Measurements from ENCODE around the gene CHD8. TPM values are rescaled to one million over a fixed set of nuclear protein-coding genes. Genes with fewer than 3 reads are reported as not detected.
"Not testable (repeated sequence)": the region's sequence is repeated elsewhere in the genome, so short reads cannot be mapped to it uniquely, and the experiment has no call there.

The CHD8 gene
- 68.9 TPM for total RNA-seq

GRCh38 chr14:21455912-21456667 is at the start of gene CHD8:
TSS of gene CHD8 (minus strand) at chr14:21456123. CDS start at chr14:21431643, 24,480 bp downstream.
- DNase-seq (ENCODE audit: low spot score in 2 of 2) (peak; percentile 91 to 95), FAIRE-seq (peak; percentile 71)

GRCh38 chr14:21505012-21505553 is 49.2 kb upstream of the CHD8 start:
- DNase-seq (ENCODE audit: low spot score in 2 of 2) = no peak
- no peak for FAIRE-seq

- DNase-seq (ENCODE audit: low spot score in 2 of 2) (no peak), FAIRE-seq (no peak)
These were observed 47.5 kb upstream of the CHD8 start for GRCh38 chr14:21503376-21503775.

GRCh38 chr14:21501568-21501967 is 45.6 kb upstream of the CHD8 start:
- DNase-seq (ENCODE audit: low spot score in 2 of 2) = no peak
- FAIRE-seq = no peak

GRCh38 chr14:21498540-21499526 is 42.9 kb upstream of the CHD8 start:
- peak in 1 of 2 donors; percentile 26 for DNase-seq (ENCODE audit: low spot score in 2 of 2)
- FAIRE-seq = no peak

GRCh38 chr14:21496453-21496852 is 40.5 kb upstream of the CHD8 start:
- no peak for DNase-seq (ENCODE audit: low spot score in 2 of 2)
- no peak for FAIRE-seq

GRCh38 chr14:21494902-21495762 is 39.2 kb upstream of the CHD8 start:
- FAIRE-seq (no peak), DNase-seq (ENCODE audit: low spot score in 2 of 2) (no peak)

GRCh38 chr14:21486640-21487087 is 30.7 kb upstream of the CHD8 start:
- FAIRE-seq (no peak), DNase-seq (ENCODE audit: low spot score in 2 of 2) (no peak)

- FAIRE-seq = no peak
These were observed 21.2 kb upstream of the CHD8 start, which contains the start of the genes RAB2B and TOX4 for GRCh38 chr14:21476925-21477681. TSS of gene RAB2B (minus strand) at chr14:21476959. CDS start at chr14:21476872, 87 bp downstream. TSS of gene TOX4 (plus strand) at chr14:21477195. CDS start at chr14:21477279, 84 bp downstream.

GRCh38 chr14:21476523-21476924 is 20.6 kb upstream of the CHD8 start:
- DNase-seq (ENCODE audit: low spot score in 2 of 2) = peak in 1 of 2 donors; percentile 61
- no peak for FAIRE-seq

More at GRCh38 chr14:21476925-21477681, 21.2 kb upstream of the CHD8 start, which contains the start of the genes RAB2B and TOX4:
- peak; percentile 91 to 94 for DNase-seq (ENCODE audit: low spot score in 2 of 2)

- no peak for DNase-seq (ENCODE audit: low spot score in 2 of 2)
- FAIRE-seq = no peak
These were observed 20.0 kb upstream of the CHD8 start for GRCh38 chr14:21475767-21476522.

- DNase-seq (ENCODE audit: low spot score in 2 of 2) = no peak
These were observed 11.7 kb upstream of the CHD8 start for GRCh38 chr14:21467616-21468015.

GRCh38 chr14:21455592-21455911 is 371 bp downstream of the CHD8 start:
- no peak for FAIRE-seq
- no peak for DNase-seq (ENCODE audit: low spot score in 2 of 2)

More at GRCh38 chr14:21467616-21468015, 11.7 kb upstream of the CHD8 start:
- FAIRE-seq = no peak

GRCh38 chr14:21454843-21455544 is 929 bp downstream of the CHD8 start:
- FAIRE-seq = no peak
- DNase-seq (ENCODE audit: low spot score in 2 of 2) = no peak

- DNase-seq (ENCODE audit: low spot score in 2 of 2) = no peak
These were observed 6.1 kb downstream of the CHD8 start for GRCh38 chr14:21449899-21450216.

GRCh38 chr14:21442657-21443056 is 13.3 kb downstream of the CHD8 start:
- DNase-seq (ENCODE audit: low spot score in 2 of 2); FAIRE-seq: not testable (repeated sequence)

More at GRCh38 chr14:21449899-21450216, 6.1 kb downstream of the CHD8 start:
- no peak for FAIRE-seq

GRCh38 chr14:21440859-21441258 is 15.1 kb downstream of the CHD8 start:
- no peak for DNase-seq (ENCODE audit: low spot score in 2 of 2)
- FAIRE-seq = no peak
